A673 (cell line): Measurements from ENCODE around the gene PWWP2B.

Source experiments
- CTCF ChIP-seq: fragments of 300-800, 200-600 bp; sonication (generic); conservative IDR thresholded peaks from 2 replicates; pipeline ENCODE4 v1.5.1; 2017; ENCODE audit warnings: low read depth, mild to moderate bottlenecking, antibody characterized with exemption, low read length, moderate library complexity, mixed read lengths
- EZH2 ChIP-seq: fragments of 200-600 bp; sonication (generic); IDR thresholded peaks from 2 replicates; pipeline ENCODE4 v1.6.1; 2017; ENCODE audit warnings: borderline replicate concordance, low read depth, mild to moderate bottlenecking, mixed read lengths, antibody characterized with exemption, low read length; ENCODE audit not compliant: poor library complexity, severe bottlenecking

- TF ChIP-seq CTCF (no peak), EZH2 (no peak)
Measured at GRCh38 chr10:132374612-132375011, 22.4 kb upstream of the PWWP2B start.
